T-helper 2 cell treated with Interferon-gamma antibody and Interleukin-4, amounts not matched to agents 5 μg/mL and 100 μg/mL, for 36 hours (primary cell): ENCODE results near the gene GRID1.

Experiments used
- DNase-seq: peaks from one replicate; pipeline ENCODE4 v3.0.0; 2021; ENCODE audit warnings: low spot score
- H3K27ac Mint-ChIP-seq: one replicate; pipeline ENCODE4 v1.8.0; 2021; ENCODE audit warnings: mild to moderate bottlenecking, mixed read lengths
- H3K27me3 Mint-ChIP-seq: one replicate; pipeline ENCODE4 v1.8.0; 2021; ENCODE audit warnings: low read depth, mixed read lengths
- H3K36me3 Mint-ChIP-seq: one replicate; pipeline ENCODE4 v1.8.0; 2021; ENCODE audit warnings: low read depth, mixed read lengths
- H3K4me1 Mint-ChIP-seq: one replicate; pipeline ENCODE4 v1.8.0; 2021; ENCODE audit warnings: low read depth, mixed read lengths
- H3K4me3 Mint-ChIP-seq: one replicate; pipeline ENCODE4 v1.8.0; 2022; ENCODE audit warnings: mild to moderate bottlenecking, moderate library complexity, mixed read lengths
- H3K9me3 Mint-ChIP-seq: one replicate; pipeline ENCODE4 v1.8.0; 2021; ENCODE audit warnings: mixed read lengths

GRID1 gene

GRCh38 chr10:85900061-85900460, 466.5 kb downstream of the GRID1 start:
- H3K4me1 Mint-ChIP-seq, result no peaks in the 10 kb centered on the region
- no peaks in the 10 kb centered on the region for H3K36me3 Mint-ChIP-seq
- no peaks in the 10 kb centered on the region for H3K9me3 Mint-ChIP-seq
- no peak overlapping the region for H3K4me3 Mint-ChIP-seq
- no peak for DNase-seq
- no peaks in the 10 kb centered on the region for H3K27me3 Mint-ChIP-seq
- no peak overlapping the region for H3K27ac Mint-ChIP-seq

- H3K9me3 Mint-ChIP-seq, result no peaks in the 10 kb centered on the region
- no peak overlapping the region for H3K27ac Mint-ChIP-seq
- DNase-seq, result no peak
- H3K27me3 Mint-ChIP-seq, result peaks cover 9% of the 10 kb centered on the region
- no peaks in the 10 kb centered on the region for H3K36me3 Mint-ChIP-seq
- H3K4me3 Mint-ChIP-seq, result no peak overlapping the region
- H3K4me1 Mint-ChIP-seq, result no peaks in the 10 kb centered on the region
These were observed 475.1 kb downstream of the GRID1 start for GRCh38 chr10:85891472-85891871.

GRCh38 chr10:85888559-85888958, 478.0 kb downstream of the GRID1 start:
- Mint-ChIP-seq H3K9me3 (no peaks in the 10 kb centered on the region), H3K36me3 (no peaks in the 10 kb centered on the region), H3K27ac (no peak overlapping the region), H3K27me3 (peaks cover 9% of the 10 kb centered on the region), H3K4me1 (no peaks in the 10 kb centered on the region), H3K4me3 (no peak overlapping the region)
- DNase-seq, result no peak

DNA sequence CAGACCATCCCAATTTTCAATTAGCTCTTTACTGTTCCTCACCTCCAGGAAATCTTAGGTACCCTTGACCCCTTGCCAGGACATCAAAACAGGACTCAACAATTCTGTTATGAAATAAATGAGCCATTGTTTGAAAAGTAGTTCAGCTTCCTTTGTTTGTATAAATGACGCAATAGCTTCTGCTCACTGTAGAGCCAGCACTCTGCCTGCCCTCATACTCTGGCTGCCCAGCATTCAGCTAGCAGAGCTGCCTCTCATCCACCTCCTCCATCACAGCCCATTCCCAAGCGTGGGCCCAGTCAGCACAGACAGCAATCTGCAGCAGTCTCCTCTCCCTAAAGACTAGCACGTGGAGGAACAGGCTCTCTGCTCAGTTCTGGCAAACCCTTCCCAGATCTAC, 478.6 kb downstream of the GRID1 start:
- Mint-ChIP-seq H3K4me1 (no peaks in the 10 kb centered on the region), H3K36me3 (no peaks in the 10 kb centered on the region), H3K27ac (no peak overlapping the region), H3K27me3 (peaks cover 7% of the 10 kb centered on the region), H3K9me3 (no peaks in the 10 kb centered on the region), H3K4me3 (no peak overlapping the region)
- DNase-seq, result no peak

DNA sequence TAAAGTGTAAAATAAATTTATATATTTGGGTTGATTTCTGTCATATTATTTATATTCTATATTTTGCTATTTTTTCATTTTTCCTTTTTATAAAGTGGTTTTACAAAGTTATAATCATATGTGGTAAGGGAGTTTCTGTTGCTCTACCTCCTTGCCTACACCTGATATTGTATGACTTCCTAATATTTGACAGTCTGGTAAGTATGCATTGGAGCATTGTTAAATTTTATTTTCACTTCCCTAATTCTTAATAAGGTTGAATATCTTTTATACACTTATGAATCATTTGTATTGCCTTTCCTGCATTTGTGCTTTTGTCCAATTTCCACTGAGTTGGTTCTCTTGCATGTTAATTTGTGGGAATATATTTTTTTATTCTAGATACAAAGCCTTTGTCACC, 492.4 kb downstream of the GRID1 start:
- no peak for DNase-seq
- no peak overlapping the region for H3K4me3 Mint-ChIP-seq
- no peaks in the 10 kb centered on the region for H3K36me3 Mint-ChIP-seq
- H3K27ac Mint-ChIP-seq, result no peak overlapping the region
- H3K4me1 Mint-ChIP-seq, result no peaks in the 10 kb centered on the region
- H3K27me3 Mint-ChIP-seq, result no peaks in the 10 kb centered on the region
- H3K9me3 Mint-ChIP-seq, result no peaks in the 10 kb centered on the region

GRCh38 chr10:85873063-85873462, 493.5 kb downstream of the GRID1 start:
- Mint-ChIP-seq H3K27ac (no peak overlapping the region), H3K27me3 (no peaks in the 10 kb centered on the region), H3K4me3 (no peak overlapping the region), H3K36me3 (no peaks in the 10 kb centered on the region), H3K9me3 (no peaks in the 10 kb centered on the region), H3K4me1 (no peaks in the 10 kb centered on the region)
- no peak for DNase-seq

DNA sequence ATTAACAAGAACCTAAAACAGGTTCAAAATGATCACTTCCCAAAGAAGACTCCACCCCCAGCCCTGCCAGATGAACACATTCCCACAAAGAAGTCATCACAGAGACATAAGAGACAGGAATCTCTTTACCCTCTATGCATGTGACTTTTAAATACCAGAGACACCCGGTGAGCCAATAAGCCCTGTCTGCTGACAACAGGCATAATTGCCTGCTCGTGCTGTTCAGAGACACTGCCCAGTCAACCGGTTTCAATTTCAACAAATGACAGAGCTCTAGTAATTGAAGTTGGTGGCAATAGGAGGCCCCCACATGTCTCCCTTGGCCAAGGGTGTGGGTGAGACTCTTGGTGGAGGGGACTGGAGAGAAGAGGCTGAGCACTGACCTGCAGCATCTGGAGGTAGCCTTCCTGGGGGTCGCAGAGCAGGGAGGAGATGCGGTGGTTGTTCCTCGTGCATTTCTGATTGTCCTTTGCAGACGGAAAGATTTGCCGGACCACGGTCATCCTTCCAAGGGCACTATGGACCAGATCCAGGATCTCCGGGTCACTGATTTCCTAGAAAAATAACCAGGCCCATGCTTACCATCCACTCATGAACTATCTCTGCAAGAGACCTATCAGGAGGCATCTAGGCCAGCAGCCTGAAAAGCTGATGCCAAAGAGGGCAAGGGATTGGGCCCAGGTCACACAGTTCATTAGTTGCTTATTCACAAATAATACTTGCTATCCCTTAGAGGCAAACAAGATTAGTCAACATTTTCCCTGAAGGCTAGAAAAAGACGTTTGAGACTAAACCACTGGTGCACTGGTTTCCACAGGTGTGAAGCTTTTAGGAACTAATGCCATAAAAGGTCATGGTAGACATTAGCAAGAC, 497.7 kb downstream of the GRID1 start:
- DNase-seq, result no peak
- H3K9me3 Mint-ChIP-seq, result no peaks in the 10 kb centered on the region

DNA sequence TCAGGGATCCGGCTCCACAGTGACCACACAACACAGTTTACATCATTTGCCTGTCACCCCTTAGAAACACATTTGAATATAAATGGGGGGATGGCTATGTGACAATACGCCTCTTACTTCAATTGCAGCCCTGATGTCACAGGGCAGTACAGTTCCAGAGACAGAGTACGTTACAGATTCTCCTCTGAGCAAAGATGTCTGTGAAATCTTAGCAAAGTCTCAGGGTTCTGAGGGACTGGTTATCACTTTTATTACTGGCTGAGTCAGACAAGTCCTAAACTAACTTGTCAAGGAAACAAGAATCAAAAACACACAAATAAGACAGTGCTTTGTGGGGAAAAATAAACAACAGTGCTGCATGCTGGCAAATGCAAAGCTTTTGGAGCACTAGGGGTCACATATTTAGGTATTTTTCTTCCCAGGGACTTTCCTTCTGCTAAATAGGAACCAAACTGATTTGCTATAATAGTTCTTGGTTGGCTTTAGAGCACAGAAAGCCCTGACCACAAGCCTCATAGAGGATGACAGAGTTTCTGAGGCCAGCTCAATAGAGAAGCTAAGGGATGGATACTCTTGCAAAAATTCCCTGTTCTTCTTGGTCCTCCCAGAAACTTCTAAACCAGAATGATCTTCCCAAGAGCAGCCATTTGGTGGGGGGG, 501.6 kb downstream of the GRID1 start:
- Mint-ChIP-seq H3K4me1 (no peaks in the 10 kb centered on the region), H3K4me3 (no peak overlapping the region), H3K36me3 (no peaks in the 10 kb centered on the region), H3K27me3 (peaks cover 2% of the 10 kb centered on the region), H3K27ac (no peak overlapping the region), H3K9me3 (no peaks in the 10 kb centered on the region)
- no peak for DNase-seq

More for the DNA sequence above, 497.7 kb downstream of the GRID1 start:
- no peaks in the 10 kb centered on the region for H3K36me3 Mint-ChIP-seq
- H3K4me1 Mint-ChIP-seq, result no peaks in the 10 kb centered on the region
- no peak overlapping the region for H3K4me3 Mint-ChIP-seq
- no peaks in the 10 kb centered on the region for H3K27me3 Mint-ChIP-seq
- no peak overlapping the region for H3K27ac Mint-ChIP-seq

GRCh38 chr10:85864173-85864549, 502.4 kb downstream of the GRID1 start:
- no peaks in the 10 kb centered on the region for H3K9me3 Mint-ChIP-seq
- H3K27me3 Mint-ChIP-seq, result peaks cover 2% of the 10 kb centered on the region
- no peak for DNase-seq
- H3K27ac Mint-ChIP-seq, result no peak overlapping the region
- H3K36me3 Mint-ChIP-seq, result no peaks in the 10 kb centered on the region
- H3K4me1 Mint-ChIP-seq, result no peaks in the 10 kb centered on the region
- H3K4me3 Mint-ChIP-seq, result no peak overlapping the region

- Mint-ChIP-seq H3K9me3 (no peaks in the 10 kb centered on the region), H3K27ac (no peak overlapping the region), H3K36me3 (no peaks in the 10 kb centered on the region), H3K4me1 (no peaks in the 10 kb centered on the region), H3K27me3 (peaks cover 2% of the 10 kb centered on the region), H3K4me3 (no peak overlapping the region)
- no peak for DNase-seq
These were observed 503.1 kb downstream of the GRID1 start for GRCh38 chr10:85863301-85864172.

DNA sequence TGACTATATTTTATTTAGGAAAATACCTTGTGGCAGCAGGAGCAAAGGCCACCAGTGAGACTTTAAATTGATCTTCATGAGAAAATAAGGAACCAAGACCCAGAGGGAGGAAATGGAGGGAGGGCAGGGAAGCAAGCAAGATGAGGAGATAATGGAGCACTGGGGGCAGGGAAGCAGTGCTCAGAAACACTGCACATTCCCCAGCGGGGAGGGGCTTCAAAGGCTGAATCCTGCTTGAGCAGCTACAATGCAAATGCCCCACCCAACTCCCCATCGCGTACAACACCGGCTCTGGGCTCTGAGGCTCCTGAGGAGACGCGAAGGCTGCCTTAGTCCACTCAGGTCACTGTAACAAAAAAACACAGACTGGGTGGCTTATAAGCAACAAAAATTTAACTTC, 503.8 kb downstream of the GRID1 start:
- no peak overlapping the region for H3K27ac Mint-ChIP-seq
- H3K4me3 Mint-ChIP-seq, result no peak overlapping the region
- no peak for DNase-seq
- H3K9me3 Mint-ChIP-seq, result no peaks in the 10 kb centered on the region
- H3K27me3 Mint-ChIP-seq, result peaks cover 2% of the 10 kb centered on the region
- H3K36me3 Mint-ChIP-seq, result no peaks in the 10 kb centered on the region
- H3K4me1 Mint-ChIP-seq, result no peaks in the 10 kb centered on the region

DNA sequence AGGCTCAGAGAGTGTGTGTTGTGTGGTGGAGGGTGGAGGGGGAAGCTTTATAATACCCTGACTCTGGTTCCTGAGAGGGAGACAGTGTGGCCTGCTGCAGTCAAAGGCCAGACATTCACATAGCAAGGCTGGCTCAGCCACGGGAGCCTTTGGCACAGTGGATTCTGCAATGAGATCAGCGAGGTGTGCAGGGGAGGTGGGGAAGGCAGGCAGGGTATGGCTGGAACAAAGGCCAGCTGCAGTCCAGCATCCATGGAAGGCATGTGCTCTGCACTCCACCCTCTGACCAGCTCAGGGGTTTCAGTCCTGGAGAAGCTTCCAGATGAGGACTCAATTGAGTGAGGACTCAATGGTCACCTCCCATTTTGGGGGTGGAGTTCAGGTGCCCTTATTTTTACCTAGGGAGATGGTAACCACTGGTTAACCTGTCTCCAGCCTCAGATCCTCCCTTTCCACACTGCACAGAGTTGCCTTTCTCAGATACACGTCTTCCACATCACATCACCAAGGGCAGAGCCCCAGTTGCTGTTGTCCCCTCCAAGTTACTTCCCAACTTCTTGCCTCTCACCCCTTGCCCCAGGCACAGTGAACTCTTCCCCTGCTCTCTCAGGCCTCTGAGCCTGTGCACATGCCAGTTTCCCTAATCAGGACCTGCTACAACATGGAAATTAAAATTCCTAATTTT, 504.9 kb downstream of the GRID1 start:
- DNase-seq, result no peak
- H3K9me3 Mint-ChIP-seq, result no peaks in the 10 kb centered on the region
- H3K4me3 Mint-ChIP-seq, result no peak overlapping the region
- H3K36me3 Mint-ChIP-seq, result no peaks in the 10 kb centered on the region
- H3K4me1 Mint-ChIP-seq, result no peaks in the 10 kb centered on the region
- no peak overlapping the region for H3K27ac Mint-ChIP-seq
- H3K27me3 Mint-ChIP-seq, result peaks cover 2% of the 10 kb centered on the region

DNA sequence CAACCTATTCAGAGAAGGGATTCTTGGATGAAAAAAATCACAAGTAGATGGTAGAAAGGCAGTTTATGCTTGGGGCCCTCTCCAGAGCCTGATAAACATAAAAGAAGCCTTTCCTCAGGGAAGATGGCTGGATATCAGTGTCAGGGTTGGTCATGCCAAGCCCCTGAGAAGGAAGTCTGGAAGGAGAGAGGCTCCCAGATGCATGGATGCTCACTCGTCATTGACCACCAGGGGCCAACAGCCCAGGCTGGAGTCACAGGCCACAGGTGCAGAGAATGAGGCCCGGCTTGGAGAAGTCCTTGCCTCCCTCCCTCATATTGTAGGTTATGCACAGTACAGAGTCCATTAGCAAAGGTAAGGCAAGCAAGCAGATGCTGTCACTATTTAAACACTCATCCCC, 506.7 kb downstream of the GRID1 start:
- no peaks in the 10 kb centered on the region for H3K36me3 Mint-ChIP-seq
- H3K27me3 Mint-ChIP-seq, result peaks cover 2% of the 10 kb centered on the region
- H3K27ac Mint-ChIP-seq, result no peak overlapping the region
- H3K4me1 Mint-ChIP-seq, result no peaks in the 10 kb centered on the region
- H3K4me3 Mint-ChIP-seq, result no peak overlapping the region
- no peak for DNase-seq
- no peaks in the 10 kb centered on the region for H3K9me3 Mint-ChIP-seq
